H9 (cell line): ENCODE results near the gene ERO1B. TPM values are rescaled to one million over a fixed set of nuclear protein-coding genes. Genes with fewer than 3 reads are reported as not detected.

Source experiments
- DNase-seq: peaks from one replicate; pipeline ENCODE4 v3.0.0-alpha.2; 2017
- H2AFZ ChIP-seq: one replicate; pipeline ENCODE4 v1.6.1; 2013; ENCODE audit warnings: mild to moderate bottlenecking, low read length, control low read depth, moderate library complexity
- H2AK5ac ChIP-seq: 2 replicates; pipeline ENCODE4 v1.6.1; 2013; ENCODE audit warnings: low read length, control low read depth, mixed read lengths; ENCODE audit not compliant: insufficient read length
- H2BK120ac ChIP-seq: one replicate; pipeline ENCODE4 v1.6.1; 2013; ENCODE audit warnings: low read depth, mild to moderate bottlenecking, low read length, control low read depth, inconsistent platforms; ENCODE audit not compliant: poor library complexity, severe bottlenecking
- H2BK12ac ChIP-seq: 2 replicates; pipeline ENCODE4 v1.6.1; 2013; ENCODE audit warnings: low read length, control low read depth, mixed read lengths, low read depth; ENCODE audit not compliant: insufficient read length
- H2BK15ac ChIP-seq: 2 replicates; pipeline ENCODE4 v1.6.1; 2013; ENCODE audit warnings: low read depth, low read length, control low read depth
- H2BK20ac ChIP-seq: one replicate; pipeline ENCODE4 v1.6.1; 2013; ENCODE audit warnings: low read depth, mild to moderate bottlenecking, low read length, control low read depth, inconsistent platforms; ENCODE audit not compliant: poor library complexity, severe bottlenecking
- H2BK5ac ChIP-seq: 2 replicates; pipeline ENCODE4 v1.6.1; 2013; ENCODE audit warnings: low read length, control low read depth, mixed read lengths; ENCODE audit not compliant: insufficient read length
- H3K14ac ChIP-seq: 2 replicates; pipeline ENCODE4 v1.6.1; 2013; ENCODE audit warnings: low read length, control low read depth; ENCODE audit not compliant: insufficient read depth
- H3K18ac ChIP-seq: 2 replicates; pipeline ENCODE4 v1.6.1; 2013; ENCODE audit warnings: low read depth, mild to moderate bottlenecking, mixed read lengths, low read length, control low read depth; ENCODE audit not compliant: insufficient read length
- H3K23ac ChIP-seq: 2 replicates; pipeline ENCODE4 v1.6.1; 2013; ENCODE audit warnings: low read length, control low read depth, mixed read lengths, low read depth; ENCODE audit not compliant: insufficient read length
- H3K23me2 ChIP-seq: 2 replicates; pipeline ENCODE4 v1.6.1; 2013; ENCODE audit warnings: low read depth, mild to moderate bottlenecking, mixed read lengths, low read length, control low read depth; ENCODE audit not compliant: insufficient read length, poor library complexity, severe bottlenecking
- H3K27ac ChIP-seq: 2 replicates; pipeline ENCODE4 v1.5.1; 2013; ENCODE audit warnings: low read length, control low read depth, mixed read lengths, low read depth; ENCODE audit not compliant: insufficient read length
- H3K27me3 ChIP-seq: 2 replicates; pipeline ENCODE4 v1.6.1; 2013; ENCODE audit warnings: low read length, control low read depth, inconsistent platforms; ENCODE audit not compliant: insufficient read depth
- H3K4ac ChIP-seq: 2 replicates; pipeline ENCODE4 v1.6.1; 2013; ENCODE audit warnings: low read depth, mild to moderate bottlenecking, control low read depth, inconsistent platforms, low read length, moderate library complexity
- H3K4me1 ChIP-seq: 2 replicates; pipeline ENCODE4 v1.6.1; 2013; ENCODE audit warnings: low read length, control low read depth, inconsistent platforms; ENCODE audit not compliant: insufficient read depth
- H3K4me2 ChIP-seq: 2 replicates; pipeline ENCODE4 v1.6.1; 2013; ENCODE audit warnings: low read length, control low read depth, mixed read lengths; ENCODE audit not compliant: insufficient read length, insufficient read depth
- H3K56ac ChIP-seq: 2 replicates; pipeline ENCODE4 v1.6.1; 2013; ENCODE audit warnings: low read depth, mild to moderate bottlenecking, mixed read lengths, low read length, control low read depth; ENCODE audit not compliant: insufficient read length
- H3K79me1 ChIP-seq: 2 replicates; pipeline ENCODE4 v1.6.1; 2013; ENCODE audit warnings: low read depth, mild to moderate bottlenecking, moderate library complexity, low read length, control low read depth, inconsistent platforms; ENCODE audit not compliant: insufficient read depth, poor library complexity, severe bottlenecking
- H3K79me2 ChIP-seq: 2 replicates; pipeline ENCODE4 v1.6.1; 2013; ENCODE audit warnings: low read length, control low read depth, inconsistent platforms; ENCODE audit not compliant: insufficient read depth
- H3K9ac ChIP-seq: 2 replicates; pipeline ENCODE4 v1.6.1; 2013; ENCODE audit warnings: low read length, control low read depth, mixed read lengths; ENCODE audit not compliant: insufficient read length; ENCODE audit errors: extremely low read depth
- H3K9me3 ChIP-seq: one replicate; pipeline ENCODE4 v1.6.1; 2013; ENCODE audit warnings: low read depth, low read length, inconsistent platforms; ENCODE audit not compliant: control insufficient read depth
- H3T11ph ChIP-seq: one replicate; pipeline ENCODE4 v1.6.1; 2013; ENCODE audit warnings: mild to moderate bottlenecking, low read length, control low read depth, inconsistent platforms
- H4K20me1 ChIP-seq: one replicate; pipeline ENCODE4 v1.6.1; 2013; ENCODE audit not compliant: control insufficient read depth, insufficient read length, insufficient read depth
- H4K5ac ChIP-seq: 2 replicates; pipeline ENCODE4 v1.6.1; 2013; ENCODE audit warnings: low read depth, mild to moderate bottlenecking, mixed read lengths, low read length, control low read depth; ENCODE audit not compliant: insufficient read length
- H4K8ac ChIP-seq: replicated peaks from 2 replicates; pipeline ENCODE4 v1.6.1; 2013; ENCODE audit warnings: low read length, control low read depth, mixed read lengths, low read depth; ENCODE audit not compliant: insufficient read length
- H4K91ac ChIP-seq: 2 replicates; pipeline ENCODE4 v1.6.1; 2013; ENCODE audit warnings: low read depth, mild to moderate bottlenecking, moderate library complexity, mixed read lengths, low read length, control low read depth; ENCODE audit not compliant: insufficient read length
- H3K27ac Mint-ChIP-seq, 3 experiments: 2 replicates in 2 of 3; 3 replicates in 1 of 3; pipeline ENCODE4 v1.8.0; 2020 to 2021; ENCODE audit warnings: mixed read lengths in 3 of 3, mild to moderate bottlenecking in 1 of 3, moderate library complexity in 1 of 3
- H3K27me3 Mint-ChIP-seq: 2 replicates; pipeline ENCODE4 v1.8.0; 2021; ENCODE audit warnings: low read depth, mild to moderate bottlenecking, moderate library complexity, mixed read lengths
- H3K36me3 Mint-ChIP-seq, 3 experiments: 2 replicates in 2 of 3; 3 replicates in 1 of 3; pipeline ENCODE4 v1.8.0; 2020 to 2021; ENCODE audit warnings: low read depth in 3 of 3, mixed read lengths in 3 of 3; ENCODE audit not compliant: insufficient read depth in 1 of 3
- H3K4me1 Mint-ChIP-seq, 2 experiments: 2 replicates each; pipeline ENCODE4 v1.8.0; 2020; ENCODE audit warnings: mixed read lengths in 2 of 2
- H3K4me3 Mint-ChIP-seq, 2 experiments: 2 replicates in 1 of 2; 3 replicates in 1 of 2; pipeline ENCODE4 v1.8.0; 2020 to 2021; ENCODE audit warnings: mild to moderate bottlenecking in 2 of 2, mixed read lengths in 2 of 2, moderate library complexity in 1 of 2
- H3K9me3 Mint-ChIP-seq, 2 experiments: 2 replicates in 1 of 2; 3 replicates in 1 of 2; pipeline ENCODE4 v1.8.0; 2020; ENCODE audit warnings: mild to moderate bottlenecking in 2 of 2, mixed read lengths in 2 of 2, moderate library complexity in 1 of 2
- WGBS: extraction: QIAGEN DNeasy Blood & Tissue Kit; methylation state at CpG from one replicate; pipeline ENCODE4 v1.1.7; 2013; ENCODE audit warnings: missing lambda C conversion rate, low lambda C conversion rate, mixed read lengths; ENCODE audit not compliant: insufficient read length; ENCODE audit errors: extremely low coverage; 5-methylcytosine and 5-hydroxymethylcytosine counted together
- total RNA-seq: library from RNA; stranded (reverse); gene quantifications from 2 replicates; pipeline ENCODE4 v1.2.1, GENCODE V29; 2021
- TF ChIP-seq, protein P1 (sequence below): fragments of 200-600 bp; sonication (generic); conservative IDR thresholded peaks from 3 replicates; pipeline ENCODE4 v1.8.0; 2021; ENCODE audit warnings: antibody characterized with exemption, mild to moderate bottlenecking

The ERO1B gene
- total RNA-seq, 1 experiment from 2014 or later = 1.5 TPM

DNA sequence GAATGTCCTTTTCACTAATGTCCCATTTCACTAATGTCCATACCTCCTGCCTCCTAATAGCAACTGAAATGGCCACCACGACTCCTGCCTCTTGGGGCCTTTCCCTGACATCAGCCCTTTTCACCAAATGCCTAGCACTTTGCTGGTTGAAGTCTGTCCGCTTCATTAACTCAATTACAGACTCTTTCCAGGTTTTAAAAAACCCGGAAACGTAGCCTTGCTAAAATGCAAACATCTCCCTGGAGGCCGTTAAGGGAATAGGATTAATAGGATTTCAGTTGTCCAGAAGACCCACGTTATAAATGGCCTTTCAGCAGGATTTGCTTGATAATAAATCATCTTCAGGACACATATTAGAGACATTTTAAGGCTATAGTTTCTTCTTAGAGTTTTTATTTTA is 25.7 kb upstream of the ERO1B start:
- no peak overlapping the region for H2BK20ac ChIP-seq
- no peaks in the 10 kb centered on the region for H4K20me1 ChIP-seq
- H3K56ac ChIP-seq = no peak overlapping the region
- Mint-ChIP-seq H3K27me3 (no peaks in the 10 kb centered on the region), H3K36me3 (no peaks in the 10 kb centered on the region; a peak in 1 of 7 replicates), H3K4me3 (no peak overlapping the region), H3K4me1 (no peaks in the 10 kb centered on the region), H3K27ac (no peak overlapping the region), H3K9me3 (no peaks in the 10 kb centered on the region)
- no peak overlapping the region for H3T11ph ChIP-seq
- no peak overlapping the region for H3K27ac ChIP-seq
- no peaks in the 10 kb centered on the region for H3K27me3 ChIP-seq
- no peak overlapping the region for H3K18ac ChIP-seq
- H2BK12ac ChIP-seq = no peak overlapping the region
- H2BK5ac ChIP-seq = no peak overlapping the region
- H3K4me2 ChIP-seq = no peak overlapping the region
- no peak overlapping the region for H4K91ac ChIP-seq
- no peaks in the 10 kb centered on the region for H3K4me1 ChIP-seq
- no peak overlapping the region for H4K8ac ChIP-seq
- H3K9ac ChIP-seq = no peak overlapping the region
- no peak overlapping the region for H2BK120ac ChIP-seq
- H4K5ac ChIP-seq = no peak overlapping the region
- no peaks in the 10 kb centered on the region for H3K79me2 ChIP-seq
- DNase-seq = no peak
- H3K79me1 ChIP-seq = no peaks in the 10 kb centered on the region
- H3K9me3 ChIP-seq = no peaks in the 10 kb centered on the region
- no peak overlapping the region for H3K23ac ChIP-seq
- no CpG with 5 or more reads among the region's 6 CpGs for WGBS
- no peak overlapping the region for H3K4ac ChIP-seq
- H3K23me2 ChIP-seq = no peaks in the 10 kb centered on the region
- H2AK5ac ChIP-seq = no peak overlapping the region
- H2AFZ ChIP-seq = no peak overlapping the region
- H2BK15ac ChIP-seq = no peak overlapping the region
- TF ChIP-seq, protein P1, sequence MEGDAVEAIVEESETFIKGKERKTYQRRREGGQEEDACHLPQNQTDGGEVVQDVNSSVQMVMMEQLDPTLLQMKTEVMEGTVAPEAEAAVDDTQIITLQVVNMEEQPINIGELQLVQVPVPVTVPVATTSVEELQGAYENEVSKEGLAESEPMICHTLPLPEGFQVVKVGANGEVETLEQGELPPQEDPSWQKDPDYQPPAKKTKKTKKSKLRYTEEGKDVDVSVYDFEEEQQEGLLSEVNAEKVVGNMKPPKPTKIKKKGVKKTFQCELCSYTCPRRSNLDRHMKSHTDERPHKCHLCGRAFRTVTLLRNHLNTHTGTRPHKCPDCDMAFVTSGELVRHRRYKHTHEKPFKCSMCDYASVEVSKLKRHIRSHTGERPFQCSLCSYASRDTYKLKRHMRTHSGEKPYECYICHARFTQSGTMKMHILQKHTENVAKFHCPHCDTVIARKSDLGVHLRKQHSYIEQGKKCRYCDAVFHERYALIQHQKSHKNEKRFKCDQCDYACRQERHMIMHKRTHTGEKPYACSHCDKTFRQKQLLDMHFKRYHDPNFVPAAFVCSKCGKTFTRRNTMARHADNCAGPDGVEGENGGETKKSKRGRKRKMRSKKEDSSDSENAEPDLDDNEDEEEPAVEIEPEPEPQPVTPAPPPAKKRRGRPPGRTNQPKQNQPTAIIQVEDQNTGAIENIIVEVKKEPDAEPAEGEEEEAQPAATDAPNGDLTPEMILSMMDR = no peak; the same call in 2 of the 3 replicates
- H3K14ac ChIP-seq = no peak overlapping the region
